ENCODE data around the gene FAM136A.

FAM136A gene

DNA sequence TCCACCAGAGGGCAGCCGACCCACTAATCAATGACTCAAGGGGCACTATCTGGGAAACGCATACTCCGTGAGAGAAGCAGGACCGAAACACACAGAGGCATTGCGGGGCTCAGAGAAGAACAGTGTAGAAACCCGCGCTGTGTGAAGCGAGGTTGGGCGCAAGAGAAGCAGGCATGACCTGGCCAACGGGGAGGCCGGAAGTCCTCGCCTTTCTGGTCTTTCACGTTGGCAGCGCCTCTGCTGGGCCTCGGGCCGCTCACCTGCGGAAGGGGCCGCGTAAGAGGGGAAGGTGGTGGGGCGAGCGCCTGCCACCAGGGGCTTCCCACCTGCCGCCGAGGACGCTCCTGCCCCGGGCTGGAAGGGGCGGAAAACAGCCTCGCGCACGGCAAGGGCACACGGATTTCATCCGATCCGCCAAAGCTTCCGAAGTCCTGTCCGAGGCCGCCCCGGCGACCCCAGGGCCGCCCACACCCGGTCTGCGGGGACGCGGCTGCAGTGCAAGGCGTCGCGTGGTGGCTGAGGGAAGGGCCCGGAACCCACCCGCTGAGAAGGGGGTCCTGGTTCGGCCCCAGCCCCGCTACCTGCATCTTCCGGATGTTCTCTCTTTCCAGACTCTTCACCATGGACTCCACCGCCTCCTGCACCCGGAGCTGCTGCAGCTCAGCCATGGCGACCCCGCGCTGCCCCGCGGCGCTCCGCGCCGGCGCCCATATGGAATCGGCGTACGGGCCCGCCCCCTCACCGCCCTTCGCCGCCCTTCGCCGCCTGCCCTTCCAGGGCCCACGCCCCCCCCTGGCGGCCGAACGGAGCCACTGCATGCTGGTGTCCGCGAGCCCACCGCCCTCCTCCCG is at the start of gene FAM136A:
Gene FAM136A, minus strand, starts transcription at position 724 of the 851 bp plus-strand sequence. Its CDS starts 56 bp downstream, at position 668.
- peak within 1 kb of the TSS; percentile 69 to 99 (median 93) for H3K4me3 ChIP-seq

GRCh38 chr2:70349921-70350685 is 48.2 kb upstream of the FAM136A start:
- H3K4me3 ChIP-seq = no peak overlapping the region
- no peak overlapping the region for H3K27ac ChIP-seq

More for the DNA sequence above, at the start of gene FAM136A:
- peak within 1 kb of the TSS; percentile 68 to 95 (median 87) for H3K27ac ChIP-seq

GRCh38 chr2:70347831-70348230 is 46.0 kb upstream of the FAM136A start:
- Histone ChIP-seq H3K4me3 (no peak overlapping the region), H3K27ac (no peak overlapping the region)

- no peak overlapping the region for H3K4me3 ChIP-seq
- H3K27ac ChIP-seq = peak overlapping the region in 1 of 21 experiments; percentile 19
These were observed 42.3 kb upstream of the FAM136A start for GRCh38 chr2:70344195-70344594.

- Histone ChIP-seq H3K27ac (no peak overlapping the region), H3K4me3 (no peak overlapping the region)
These were observed 39.6 kb upstream of the FAM136A start for GRCh38 chr2:70341477-70341765.

GRCh38 chr2:70340761-70341476 is 39.1 kb upstream of the FAM136A start:
- H3K4me3 ChIP-seq = no peak overlapping the region
- H3K27ac ChIP-seq = no peak overlapping the region

DNA sequence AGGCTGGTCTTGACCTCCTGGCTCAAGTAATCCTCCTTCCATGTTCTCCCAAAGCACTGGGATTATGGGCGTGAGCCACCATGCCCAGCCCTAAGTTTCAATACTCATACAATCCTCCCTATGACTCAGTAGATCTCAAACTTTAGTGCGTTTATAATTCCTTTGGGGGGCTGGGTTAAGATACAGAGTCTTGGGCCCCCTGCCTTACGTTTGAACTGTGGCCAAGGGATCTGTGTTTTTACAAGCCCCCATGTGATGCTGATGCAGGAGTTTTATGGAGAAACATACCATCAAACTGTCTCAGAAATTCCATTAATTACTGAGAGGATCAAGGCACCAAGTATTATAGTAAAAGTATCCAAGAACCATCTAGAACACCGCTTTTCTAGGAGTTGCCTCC is 38.2 kb upstream of the FAM136A start:
- no peak overlapping the region for H3K4me3 ChIP-seq
- H3K27ac ChIP-seq = no peak overlapping the region

- H3K4me3 ChIP-seq = no peak overlapping the region
- no peak overlapping the region for H3K27ac ChIP-seq
These were observed 34.7 kb upstream of the FAM136A start for GRCh38 chr2:70336552-70336951.

GRCh38 chr2:70331012-70331411 is 29.1 kb upstream of the FAM136A start:
- H3K27ac ChIP-seq = no peak overlapping the region

GRCh38 chr2:70330476-70330875 is 28.6 kb upstream of the FAM136A start:
- Histone ChIP-seq H3K4me3 (no peak overlapping the region), H3K27ac (no peak overlapping the region)

More at GRCh38 chr2:70331012-70331411, 29.1 kb upstream of the FAM136A start:
- H3K4me3 ChIP-seq = no peak overlapping the region

GRCh38 chr2:70328921-70329561 is 27.2 kb upstream of the FAM136A start:
- peak overlapping the region in 19 of 21 experiments; percentile 36 to 77 (median 60) for H3K27ac ChIP-seq
- no peak overlapping the region for H3K4me3 ChIP-seq

GRCh38 chr2:70325875-70326274 is 24.0 kb upstream of the FAM136A start:
- Histone ChIP-seq H3K27ac (no peak overlapping the region), H3K4me3 (no peak overlapping the region)

DNA sequence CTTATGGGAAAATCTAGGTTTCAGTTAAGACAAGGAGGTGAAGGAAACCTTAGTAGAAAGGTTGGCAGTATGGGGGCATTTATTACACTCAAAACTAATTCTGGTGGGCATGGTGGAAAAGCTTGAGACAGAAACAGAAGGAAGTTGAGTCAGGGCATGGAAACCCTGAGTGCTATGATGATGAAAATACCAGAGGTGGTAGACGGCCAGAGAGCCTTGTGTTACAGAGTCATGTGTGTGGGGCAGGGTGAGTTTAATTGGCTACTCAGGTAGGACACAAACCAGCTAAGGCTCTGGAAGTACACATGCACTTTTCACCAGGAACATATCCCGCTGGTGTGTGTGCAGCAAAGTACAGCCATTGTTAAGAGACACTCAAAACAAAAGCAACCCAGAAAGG is 20.7 kb upstream of the FAM136A start:
- Histone ChIP-seq H3K4me3 (no peak overlapping the region), H3K27ac (no peak overlapping the region)

GRCh38 chr2:70321370-70321769 is 19.5 kb upstream of the FAM136A start:
- no peak overlapping the region for H3K4me3 ChIP-seq
- H3K27ac ChIP-seq = no peak overlapping the region

GRCh38 chr2:70314640-70315039 is 12.8 kb upstream of the FAM136A start:
- no peak overlapping the region for H3K4me3 ChIP-seq
- H3K27ac ChIP-seq = no peak overlapping the region

DNA sequence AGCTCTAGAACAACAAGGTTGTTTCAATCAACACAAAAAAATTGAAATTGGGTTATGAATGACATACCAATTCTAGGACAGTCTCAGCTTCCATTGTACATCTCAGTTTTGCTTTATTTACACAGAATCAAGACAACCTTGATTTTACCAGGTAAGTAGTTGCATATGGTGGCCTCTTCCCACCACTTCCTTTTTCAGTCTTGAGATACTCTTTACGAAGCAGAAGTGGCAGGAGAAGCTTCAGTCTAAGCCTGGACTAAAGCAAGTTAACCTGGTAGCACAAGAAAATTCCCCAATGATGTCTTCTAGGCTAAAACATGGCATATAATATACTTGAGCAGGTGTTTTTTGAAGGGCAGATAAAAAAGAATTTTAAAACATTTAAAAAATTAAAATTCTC is 10.7 kb upstream of the FAM136A start:
- Histone ChIP-seq H3K27ac (no peak overlapping the region), H3K4me3 (no peak overlapping the region)

- Histone ChIP-seq H3K27ac (no peak overlapping the region), H3K4me3 (no peak overlapping the region)
These were observed 9.0 kb upstream of the FAM136A start for GRCh38 chr2:70310899-70311298.

DNA sequence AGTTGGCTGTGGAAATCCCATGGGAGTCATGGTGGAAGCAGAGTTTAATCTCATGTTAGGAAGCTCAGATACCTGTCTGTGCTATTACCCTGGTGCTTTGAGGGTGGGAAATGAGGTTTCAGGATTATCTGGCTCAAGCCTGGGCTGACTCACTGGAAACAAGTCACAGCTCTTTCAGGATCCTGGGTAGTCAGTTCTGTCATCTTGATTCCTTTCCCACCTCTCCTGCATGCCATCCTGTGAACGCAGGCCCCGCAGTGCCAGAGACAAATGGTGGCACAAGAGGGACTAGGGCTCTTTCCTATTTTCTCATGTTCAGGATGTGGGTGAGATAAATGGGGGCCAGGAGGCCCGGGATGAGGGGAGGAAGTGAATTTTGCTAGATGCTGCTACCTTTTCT is 3.7 kb upstream of the FAM136A start:
- no peak overlapping the region for H3K4me3 ChIP-seq
- H3K27ac ChIP-seq = peak overlapping the region in 1 of 21 experiments; percentile 21

DNA sequence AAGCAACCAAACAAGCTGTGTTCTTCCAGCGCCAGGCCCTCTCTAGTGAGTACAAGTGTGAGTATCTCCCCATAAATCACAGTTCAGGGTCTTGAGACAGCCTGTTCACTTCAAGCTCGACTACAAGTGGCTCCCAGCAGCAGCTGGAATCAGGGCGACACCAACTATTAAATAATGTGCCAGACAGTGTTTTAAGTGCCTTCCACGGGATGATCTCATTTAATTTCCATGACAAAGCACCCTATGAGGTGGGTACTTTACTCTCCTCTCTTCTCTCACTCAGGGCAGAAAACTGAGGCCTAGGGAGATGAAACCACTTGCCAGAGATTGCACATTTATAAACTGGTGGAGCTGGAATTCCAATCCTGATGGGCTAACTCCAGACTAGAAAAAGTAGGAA is 2.6 kb upstream of the FAM136A start:
- Histone ChIP-seq H3K27ac (peak overlapping the region in 1 of 21 experiments; percentile 31), H3K4me3 (no peak overlapping the region)

DNA sequence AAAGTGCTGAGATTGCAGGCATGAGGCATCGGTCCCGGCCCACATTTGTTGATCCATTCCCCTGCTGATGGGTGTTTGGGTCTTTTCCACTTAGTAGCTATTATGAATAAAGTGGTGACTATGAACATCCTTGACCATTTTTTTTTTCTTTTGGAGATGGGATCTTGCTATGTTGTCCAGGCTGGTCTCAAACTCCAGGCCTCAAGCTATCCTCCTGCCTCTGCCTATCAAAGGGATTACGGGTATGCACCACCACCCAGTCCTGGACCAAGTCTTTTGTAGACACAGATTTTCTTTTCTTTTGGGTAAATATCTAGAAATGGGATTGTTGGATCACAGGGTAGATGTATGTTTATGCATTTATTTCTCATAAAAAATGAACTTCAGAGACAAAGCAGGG is 1.3 kb upstream of the FAM136A start:
- H3K4me3 ChIP-seq = no peak overlapping the region
- no peak overlapping the region for H3K27ac ChIP-seq
